Heart left ventricle (tissue), 16 donors: ENCODE measurements around the gene EXOC4. TPM values are rescaled to one million over a fixed set of nuclear protein-coding genes. Genes with fewer than 3 reads are reported as not detected.

Source experiments
- ATAC-seq, 4 donors: fragments of 200-7000 bp; cut with Tn5 transposase; one replicate each; pipeline ENCODE4 v1.9.1; 2020 to 2022; ENCODE audit warnings: moderate library complexity in 4 of 4, mild to moderate bottlenecking in 3 of 4, moderate number of reproducible peaks in 1 of 4
- DNase-seq, 5 donors: peaks; one replicate each; pipeline ENCODE4 v3.0.0-alpha.2; 2020
- H3K27ac ChIP-seq, 12 donors: fragments of 200-600 bp; sonication (generic) in 4 of 12; one replicate each; pipeline versions ENCODE4 v1.5.0 to v1.8.0; 2016 to 2022; ENCODE audit warnings: mild to moderate bottlenecking in 2 of 12
- H3K27me3 ChIP-seq, 9 donors: fragments of 200-600 bp; sonication (generic) in 2 of 9; one replicate each; pipeline versions ENCODE4 v1.5.1 to v1.8.0; 2016 to 2022; ENCODE audit warnings: mild to moderate bottlenecking in 3 of 9
- H3K36me3 ChIP-seq, 9 donors: fragments of 200-600 bp; sonication (generic) in 2 of 9; one replicate each; pipeline versions ENCODE4 v1.5.0 to v1.8.0; 2018 to 2022; ENCODE audit warnings: mild to moderate bottlenecking in 2 of 9
- H3K4me1 ChIP-seq, 12 donors: fragments of 200-600 bp; sonication (generic) in 4 of 12; one replicate each; pipeline versions ENCODE4 v1.5.0 to v1.8.0; 2016 to 2022; ENCODE audit warnings: mild to moderate bottlenecking in 3 of 12
- H3K4me3 ChIP-seq, 12 donors: fragments of 200-600 bp; sonication (generic) in 4 of 12; one replicate each; pipeline versions ENCODE4 v1.5.0 to v1.8.0; 2017 to 2022; ENCODE audit warnings: mild to moderate bottlenecking in 9 of 12, moderate library complexity in 4 of 12
- H3K9me3 ChIP-seq, 12 donors: fragments of 200-600 bp; sonication (generic) in 4 of 12; one replicate each; pipeline versions ENCODE4 v1.5.0 to v1.8.0; 2016 to 2022; ENCODE audit warnings: mild to moderate bottlenecking in 1 of 12
- CTCF ChIP-seq, 12 donors: fragments of 200-600 bp; sonication (generic) in 4 of 12; IDR thresholded peaks; one replicate each; pipeline versions ENCODE4 v1.5.0 to v1.8.0; 2018 to 2022; ENCODE audit warnings: antibody characterized with exemption in 12 of 12, mild to moderate bottlenecking in 5 of 12
- POLR2A ChIP-seq, 2 donors: fragments of 450-650 bp; IDR thresholded peaks; one replicate each; pipeline ENCODE4 v1.6.1; 2017; ENCODE audit warnings: antibody characterized with exemption in 2 of 2, mild to moderate bottlenecking in 2 of 2, moderate library complexity in 2 of 2
- WGBS, 4 donors: extraction: QIAGEN DNeasy Blood & Tissue Kit in 2 of 4; methylation state at CpG; one replicate each; pipeline versions ENCODE4 v1.1.5 to v1.1.7; 2013 to 2018; 5-methylcytosine and 5-hydroxymethylcytosine counted together
- intact Hi-C, 10 donors: fragments of 100-400 bp; cut with DNase I; formaldehyde crosslinking; loops; one replicate each; pipeline versions ENCODE4 v1.11.1 to v1.14.2; 2022
- polyA plus RNA-seq, 2 donors: library from polyadenylated mRNA; stranded (reverse); fragments of 200-250 nt; gene quantifications; one replicate each; pipeline ENCODE4 v1.2.3, GENCODE V29; 2013
- total RNA-seq, 9 donors: library from RNA; depleted of rRNA in 2 of 9; stranded (reverse); fragments of >200 nt in 2 of 9; fragmentation: NEBNext Ultra II Directional in 3 of 9; extraction: Animal tissue kit (Norgen Biotek cat#: 25700) in 3 of 9; gene quantifications; one replicate each; pipeline versions ENCODE4 v1.1.0 to v1.2.4, GENCODE V29; 2016 to 2023
- donor health status: ischemic (EF 13 %, LVEDD 7.1; RV severe dilation, severe dysfunction).
- donor health status: healthy with polysubstance abuse.
- donor health status: DM: no; HTN: yes; CAD: no.
- donor health status: DM: no; HTN: no; CAD: no.
- donor health status: ischemic (EF 25% LVEDD 6.9; RV normal size, moderate dysfunction).
- donor health status: ischemic (EF 25% LVEDD 5.7; RV mildly dilated, moderate dysfunction).
- donor health status: healthy.
- donor health status: DM: yes; HTN: yes; CAD: no.
- donor health status: ischemic (EF 35%, LVEDD 5.7; RV mildly dilated, moderate dysfunction).
- donor health status: nonischemic (EF 11% LVEDD 7.7; RV severe dilation, severe dysfunction).
- donor health status: DM: yes; HTN: yes; CAD: no.
- donor health status: PGD.
- donor health status: ischemic (EF 29% LVEDD 5.4; RV normal size, mild dysfunction).
- donor health status: nonischemic (EF 23%, LVEDD 6.1; RV moderate dilation, normal function).

The EXOC4 gene
- total and polyA plus RNA-seq, 11 donors: 8.8 to 61.2 (median 33.8) TPM

DNA sequence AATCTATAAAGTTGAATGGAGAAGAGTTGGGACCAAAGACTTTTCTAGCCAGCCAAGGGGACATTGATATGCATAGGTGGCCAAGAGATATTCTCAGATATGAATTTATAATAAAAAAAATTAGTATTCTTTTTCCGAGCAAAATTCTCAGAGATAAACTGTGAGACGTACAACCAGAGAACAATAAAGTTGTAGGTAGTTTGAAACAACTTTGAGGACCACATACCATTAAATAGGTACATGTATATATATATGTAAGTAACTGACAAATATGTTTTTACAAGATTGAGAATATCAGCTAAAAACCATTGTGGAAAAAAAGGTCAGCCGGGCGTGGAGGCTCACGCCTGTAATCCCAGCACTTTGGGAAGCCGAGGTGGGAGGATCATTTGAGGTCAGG, 56.5 kb downstream of the EXOC4 start:
- intact Hi-C loops: no loop called here
- ATAC-seq (no peak), DNase-seq (no peak)
- TF ChIP-seq CTCF (IDR thresholded peaks at IDR 0.05): no peak
- no peak for TF ChIP-seq POLR2A (IDR thresholded peaks at IDR 0.05)
- Histone ChIP-seq H3K27me3 (no peaks in the 10 kb centered on the region), H3K4me3 (no peak overlapping the region), H3K9me3 (no peaks in the 10 kb centered on the region), H3K4me1 (peaks cover 0 to 10% (median 0%) of the 10 kb centered on the region in 12 donors), H3K27ac (no peak overlapping the region), H3K36me3 (peaks cover 0 to 42% (median 34%) of the 10 kb centered on the region in 9 donors)
- 96 to 97% (median 97%) methylated on average over 6 of the region's 6 CpGs for WGBS, 4 donors

DNA sequence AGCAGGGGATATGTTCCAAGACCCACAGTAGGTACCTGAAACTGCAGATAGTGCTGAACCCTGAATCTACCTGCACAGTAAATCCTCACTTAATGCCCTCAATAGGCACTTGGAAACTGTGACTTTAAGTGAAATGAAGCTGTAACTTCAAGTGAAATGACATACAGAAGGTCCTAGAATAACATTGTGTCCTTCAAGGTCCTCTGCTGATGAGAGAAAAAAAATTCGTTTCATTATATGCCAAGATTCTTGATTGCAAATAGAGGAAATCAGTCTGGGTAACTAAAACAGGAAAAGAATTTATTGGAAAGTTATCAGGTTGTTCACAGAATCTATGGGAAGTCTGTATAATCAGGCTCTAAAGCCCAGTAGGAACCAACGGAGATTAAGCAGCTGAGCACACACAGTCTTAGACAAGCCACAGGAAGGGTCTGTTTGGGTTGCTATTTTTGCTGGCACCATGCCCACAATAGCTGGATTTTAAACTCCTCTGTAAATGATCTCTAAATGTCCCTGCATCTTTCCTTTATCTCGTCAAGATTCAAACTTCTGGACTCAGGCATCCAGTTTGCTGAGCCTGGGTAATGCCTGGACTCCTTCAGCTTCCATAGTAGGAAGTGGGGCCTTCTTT, 57.5 kb downstream of the EXOC4 start:
- H3K9me3 ChIP-seq: no peaks in the 10 kb centered on the region
- H3K4me1 ChIP-seq: peaks cover 0 to 10% (median 0%) of the 10 kb centered on the region in 12 donors
- DNase-seq (peak in 4 of 5 donors; percentile 24 to 31 (median 28)), ATAC-seq (peak in 2 of 4 donors; percentile 42 to 79)
- H3K27me3 ChIP-seq: no peaks in the 10 kb centered on the region
- no peak overlapping the region for H3K4me3 ChIP-seq
- WGBS, 4 donors: 36 to 53% (median 41%) methylated on average over 3 of the region's 3 CpGs
- TF ChIP-seq CTCF (IDR thresholded peaks at IDR 0.05): no peak
- no peak for TF ChIP-seq POLR2A (IDR thresholded peaks at IDR 0.05)
- H3K27ac ChIP-seq: no peak overlapping the region
- peaks cover 0 to 42% (median 34%) of the 10 kb centered on the region in 9 donors for H3K36me3 ChIP-seq
- intact Hi-C loops: no loop called here

- Histone ChIP-seq H3K27ac (no peak overlapping the region), H3K4me1 (peaks cover 0 to 15% (median 5%) of the 10 kb centered on the region in 12 donors), H3K4me3 (no peak overlapping the region), H3K9me3 (no peaks in the 10 kb centered on the region), H3K27me3 (no peaks in the 10 kb centered on the region), H3K36me3 (peaks cover 0 to 20% (median 5%) of the 10 kb centered on the region in 9 donors)
- intact Hi-C loops: no loop called here
- 95 to 99% (median 96%) methylated on average over 1 of the region's 1 CpG for WGBS, 4 donors
- TF ChIP-seq CTCF (IDR thresholded peaks at IDR 0.05) (no peak), POLR2A (IDR thresholded peaks at IDR 0.05) (no peak)
- no peak for ATAC-seq
- no peak for DNase-seq
Observed at GRCh38 chr7:133313575-133313974, 60.7 kb downstream of the EXOC4 start.

- no peak for ATAC-seq
- 92 to 100% (median 98%) methylated on average over 1 of the region's 1 CpG for WGBS, 4 donors
- no peak for DNase-seq
- no peak for TF ChIP-seq POLR2A (IDR thresholded peaks at IDR 0.05)
- TF ChIP-seq CTCF (IDR thresholded peaks at IDR 0.05): no peak
- Histone ChIP-seq H3K36me3 (peaks cover 0 to 16% (median 5%) of the 10 kb centered on the region in 9 donors), H3K4me1 (peaks cover 0 to 15% (median 5%) of the 10 kb centered on the region in 12 donors), H3K9me3 (no peaks in the 10 kb centered on the region), H3K4me3 (no peak overlapping the region), H3K27ac (no peak overlapping the region), H3K27me3 (no peaks in the 10 kb centered on the region)
- intact Hi-C loops: no loop called here
Observed at GRCh38 chr7:133314084-133314483, 61.2 kb downstream of the EXOC4 start.
